IPS DF 19.7 (cell line): ENCODE measurements around the gene EXOC6.

Source experiments
- DNase-seq: peaks from one replicate; pipeline ENCODE4 v3.0.0-alpha.2; 2013; ENCODE audit warnings: low read depth, low spot score

The EXOC6 gene

GRCh38 chr10:92832998-92833650, 15.2 kb upstream of the EXOC6 start:
- no peak for DNase-seq

GRCh38 chr10:92834331-92834730, 14.0 kb upstream of the EXOC6 start:
- DNase-seq = no peak

- no peak for DNase-seq
Observed at GRCh38 chr10:92834986-92835385, 13.3 kb upstream of the EXOC6 start.

- DNase-seq = no peak
Observed at GRCh38 chr10:92837456-92837855, 10.9 kb upstream of the EXOC6 start.

- DNase-seq = no peak
Observed at GRCh38 chr10:92839191-92840085, 8.9 kb upstream of the EXOC6 start.

GRCh38 chr10:92844746-92845145, 3.6 kb upstream of the EXOC6 start:
- DNase-seq = no peak

GRCh38 chr10:92845921-92846320, 2.4 kb upstream of the EXOC6 start:
- no peak for DNase-seq

GRCh38 chr10:92846344-92846743, 2.0 kb upstream of the EXOC6 start:
- DNase-seq = no peak

GRCh38 chr10:92846854-92847201, 1.5 kb upstream of the EXOC6 start:
- DNase-seq = no peak

GRCh38 chr10:92847202-92847864, 987 bp upstream of the EXOC6 start:
- DNase-seq = no peak

- DNase-seq = no peak
Observed at GRCh38 chr10:92848037-92848440, 281 bp upstream of the EXOC6 start.

- DNase-seq = no peak
Observed at GRCh38 chr10:92849234-92849525, 860 bp downstream of the EXOC6 start.

GRCh38 chr10:92849576-92850090, 1.3 kb downstream of the EXOC6 start:
- no peak for DNase-seq

GRCh38 chr10:92850185-92850584, 1.9 kb downstream of the EXOC6 start:
- no peak for DNase-seq

GRCh38 chr10:92851003-92851402, 2.7 kb downstream of the EXOC6 start:
- no peak for DNase-seq

- no peak for DNase-seq
Observed at GRCh38 chr10:92855560-92855959, 7.2 kb downstream of the EXOC6 start.

GRCh38 chr10:92857904-92858514, 9.7 kb downstream of the EXOC6 start:
- no peak for DNase-seq

GRCh38 chr10:92867235-92867634, 18.9 kb downstream of the EXOC6 start:
- DNase-seq = no peak

- DNase-seq = no peak
Observed at GRCh38 chr10:92868036-92868435, 19.7 kb downstream of the EXOC6 start.

- DNase-seq = no peak
Observed at GRCh38 chr10:92868557-92868956, 20.2 kb downstream of the EXOC6 start.

- DNase-seq = no peak
Observed at GRCh38 chr10:92873029-92873428, 24.7 kb downstream of the EXOC6 start.

- DNase-seq = no peak
Observed at GRCh38 chr10:92876509-92877036, 28.3 kb downstream of the EXOC6 start.
